ENCODE measurements around the gene DDX23. TPM values are rescaled to one million over a fixed set of nuclear protein-coding genes. Genes with fewer than 3 reads are reported as not detected.

Gene DDX23
- total RNA-seq, 1 donor from 2014 or later: 124 TPM

- Mint-ChIP-seq H3K27me3 (ENCODE audit: low read depth) (no peaks in the 10 kb centered on the region), H3K27ac (ENCODE audit: unreplicated experiment) (no peak overlapping the region), H3K9me3 (no peaks in the 10 kb centered on the region), H3K4me1 (peaks cover 2% of the 10 kb centered on the region), H3K36me3 (ENCODE audit: low read depth) (no peaks in the 10 kb centered on the region), H3K4me3 (no peak overlapping the region)
- DNase-seq (ENCODE audit: low read depth, low spot score): no peak
- no peak for TF ChIP-seq CTCF (conservative IDR thresholded peaks at IDR 0.05)
These were observed 51.0 kb downstream of the DDX23 start for GRCh38 chr12:48800971-48801370.

GRCh38 chr12:48800457-48800856, 51.5 kb downstream of the DDX23 start:
- Mint-ChIP-seq H3K27me3 (ENCODE audit: low read depth) (no peaks in the 10 kb centered on the region), H3K36me3 (ENCODE audit: low read depth) (no peaks in the 10 kb centered on the region), H3K4me1 (peaks cover 6% of the 10 kb centered on the region), H3K4me3 (no peak overlapping the region), H3K27ac (ENCODE audit: unreplicated experiment) (no peak overlapping the region), H3K9me3 (no peaks in the 10 kb centered on the region)
- DNase-seq (ENCODE audit: low read depth, low spot score): no peak
- TF ChIP-seq CTCF (conservative IDR thresholded peaks at IDR 0.05): no peak

GRCh38 chr12:48796976-48797375, 55.0 kb downstream of the DDX23 start:
- Mint-ChIP-seq H3K4me3 (no peak overlapping the region), H3K9me3 (no peaks in the 10 kb centered on the region), H3K36me3 (ENCODE audit: low read depth) (no peaks in the 10 kb centered on the region), H3K27me3 (ENCODE audit: low read depth) (no peaks in the 10 kb centered on the region), H3K27ac (ENCODE audit: unreplicated experiment) (no peak overlapping the region), H3K4me1 (peaks cover 13% of the 10 kb centered on the region)
- DNase-seq (ENCODE audit: low read depth, low spot score): no peak
- no peak for TF ChIP-seq CTCF (conservative IDR thresholded peaks at IDR 0.05)

GRCh38 chr12:48795550-48796455, 56.2 kb downstream of the DDX23 start:
- Mint-ChIP-seq H3K4me1 (peaks cover 13% of the 10 kb centered on the region), H3K4me3 (peak overlapping the region; percentile 62), H3K27ac (ENCODE audit: unreplicated experiment) (no peak overlapping the region), H3K36me3 (ENCODE audit: low read depth) (no peaks in the 10 kb centered on the region), H3K27me3 (ENCODE audit: low read depth) (no peaks in the 10 kb centered on the region), H3K9me3 (no peaks in the 10 kb centered on the region)
- DNase-seq (ENCODE audit: low read depth, low spot score): peak; percentile 75
- TF ChIP-seq CTCF (conservative IDR thresholded peaks at IDR 0.05): peak; percentile 94

DNA sequence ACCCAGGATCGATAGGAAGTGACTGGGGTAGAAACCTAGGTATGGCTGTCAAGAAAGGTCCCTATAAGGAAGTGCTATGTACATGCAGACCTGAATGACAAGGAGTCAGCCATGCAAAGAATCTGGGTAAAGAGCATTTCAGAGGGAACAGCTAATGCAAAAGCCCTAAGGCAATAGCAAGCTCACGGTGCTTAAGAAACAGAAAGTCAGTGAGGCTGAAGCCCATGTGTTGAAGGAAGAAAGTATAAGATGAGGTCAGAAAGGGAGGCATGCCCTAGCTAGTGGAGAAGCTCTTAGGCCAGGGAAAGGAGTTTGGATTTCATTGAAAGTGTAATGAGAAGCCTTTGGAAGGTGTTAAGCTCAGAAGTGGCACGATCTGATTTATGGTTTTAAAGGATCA, 57.1 kb downstream of the DDX23 start:
- no peak for DNase-seq (ENCODE audit: low read depth, low spot score)
- H3K4me3 Mint-ChIP-seq: no peak overlapping the region
- no peaks in the 10 kb centered on the region for H3K27me3 Mint-ChIP-seq (ENCODE audit: low read depth)

More for the DNA sequence above, 57.1 kb downstream of the DDX23 start:
- no peak for TF ChIP-seq CTCF (conservative IDR thresholded peaks at IDR 0.05)
- H3K36me3 Mint-ChIP-seq (ENCODE audit: low read depth): no peaks in the 10 kb centered on the region
- H3K27ac Mint-ChIP-seq (ENCODE audit: unreplicated experiment): no peak overlapping the region
- H3K9me3 Mint-ChIP-seq: no peaks in the 10 kb centered on the region
- H3K4me1 Mint-ChIP-seq: peaks cover 20% of the 10 kb centered on the region
